GM20000 (cell line): Measurements from ENCODE around the gene PPM1M.

Experiments used
- DNase-seq: peaks from one replicate; pipeline ENCODE4 v3.0.0; 2012; ENCODE audit warnings: low spot score
- TF ChIP-seq, protein P1 (sequence below): IDR thresholded peaks from 2 replicates; pipeline ENCODE4 v1.5.1; 2012; ENCODE audit warnings: mild to moderate bottlenecking, control low read depth; ENCODE audit errors: extremely low read depth, missing control alignments

PPM1M gene

DNA sequence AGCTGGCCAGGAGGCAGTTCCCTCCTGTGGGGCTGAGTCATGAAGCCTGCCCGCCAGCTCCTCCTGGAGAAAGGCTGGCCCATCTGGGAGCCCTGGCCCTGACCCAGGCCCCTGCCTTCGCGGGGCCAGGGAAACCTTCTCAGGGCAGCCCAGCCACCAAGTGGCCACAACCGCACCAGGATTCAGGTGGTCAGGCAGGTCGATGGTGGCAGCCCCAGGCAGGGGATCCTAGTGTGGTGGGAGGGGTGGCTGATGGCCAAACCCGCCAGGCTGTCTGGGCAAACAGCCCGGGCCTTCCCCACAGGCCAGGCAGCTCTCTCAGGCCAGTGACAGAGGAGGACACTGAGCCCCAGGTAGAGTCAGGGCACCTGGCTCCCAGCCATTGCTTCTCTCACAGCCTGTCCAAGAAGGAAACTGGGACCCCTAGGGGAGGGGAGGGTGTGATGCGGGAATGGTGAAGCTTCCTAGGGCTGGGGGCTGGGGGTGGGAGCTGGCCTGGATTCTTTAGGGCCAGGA, 7.8 kb upstream of the PPM1M start:
- TF ChIP-seq, protein P1, sequence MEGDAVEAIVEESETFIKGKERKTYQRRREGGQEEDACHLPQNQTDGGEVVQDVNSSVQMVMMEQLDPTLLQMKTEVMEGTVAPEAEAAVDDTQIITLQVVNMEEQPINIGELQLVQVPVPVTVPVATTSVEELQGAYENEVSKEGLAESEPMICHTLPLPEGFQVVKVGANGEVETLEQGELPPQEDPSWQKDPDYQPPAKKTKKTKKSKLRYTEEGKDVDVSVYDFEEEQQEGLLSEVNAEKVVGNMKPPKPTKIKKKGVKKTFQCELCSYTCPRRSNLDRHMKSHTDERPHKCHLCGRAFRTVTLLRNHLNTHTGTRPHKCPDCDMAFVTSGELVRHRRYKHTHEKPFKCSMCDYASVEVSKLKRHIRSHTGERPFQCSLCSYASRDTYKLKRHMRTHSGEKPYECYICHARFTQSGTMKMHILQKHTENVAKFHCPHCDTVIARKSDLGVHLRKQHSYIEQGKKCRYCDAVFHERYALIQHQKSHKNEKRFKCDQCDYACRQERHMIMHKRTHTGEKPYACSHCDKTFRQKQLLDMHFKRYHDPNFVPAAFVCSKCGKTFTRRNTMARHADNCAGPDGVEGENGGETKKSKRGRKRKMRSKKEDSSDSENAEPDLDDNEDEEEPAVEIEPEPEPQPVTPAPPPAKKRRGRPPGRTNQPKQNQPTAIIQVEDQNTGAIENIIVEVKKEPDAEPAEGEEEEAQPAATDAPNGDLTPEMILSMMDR, result no peak
- DNase-seq, result no peak

DNA sequence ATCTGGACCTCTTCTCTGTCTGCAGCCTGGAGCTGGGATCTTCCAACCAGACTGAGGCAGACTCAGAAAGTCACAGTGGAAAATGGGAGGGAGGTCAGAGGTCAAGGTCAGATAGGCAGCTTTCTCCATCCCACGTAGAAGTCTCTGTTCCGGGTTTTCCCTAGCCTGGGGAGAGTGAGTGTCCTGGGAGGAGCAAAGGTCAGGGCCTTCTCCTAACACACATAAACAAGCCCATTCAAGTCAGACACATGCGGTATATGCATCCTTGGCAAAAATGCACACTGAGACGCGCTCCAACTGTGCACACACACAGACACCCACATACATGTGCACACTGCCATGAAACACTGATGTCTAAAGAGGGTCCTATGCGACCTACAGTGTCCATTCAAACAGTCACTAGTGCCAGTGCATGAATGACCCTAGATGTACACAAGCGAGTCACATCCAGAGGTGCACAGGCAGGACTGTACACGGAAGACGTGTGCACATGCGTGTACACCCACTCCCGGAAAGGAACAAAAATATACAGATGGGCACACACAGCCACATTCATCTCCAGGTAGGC, 7.3 kb upstream of the PPM1M start:
- TF ChIP-seq, protein P1, result no peak
- DNase-seq, result no peak

DNA sequence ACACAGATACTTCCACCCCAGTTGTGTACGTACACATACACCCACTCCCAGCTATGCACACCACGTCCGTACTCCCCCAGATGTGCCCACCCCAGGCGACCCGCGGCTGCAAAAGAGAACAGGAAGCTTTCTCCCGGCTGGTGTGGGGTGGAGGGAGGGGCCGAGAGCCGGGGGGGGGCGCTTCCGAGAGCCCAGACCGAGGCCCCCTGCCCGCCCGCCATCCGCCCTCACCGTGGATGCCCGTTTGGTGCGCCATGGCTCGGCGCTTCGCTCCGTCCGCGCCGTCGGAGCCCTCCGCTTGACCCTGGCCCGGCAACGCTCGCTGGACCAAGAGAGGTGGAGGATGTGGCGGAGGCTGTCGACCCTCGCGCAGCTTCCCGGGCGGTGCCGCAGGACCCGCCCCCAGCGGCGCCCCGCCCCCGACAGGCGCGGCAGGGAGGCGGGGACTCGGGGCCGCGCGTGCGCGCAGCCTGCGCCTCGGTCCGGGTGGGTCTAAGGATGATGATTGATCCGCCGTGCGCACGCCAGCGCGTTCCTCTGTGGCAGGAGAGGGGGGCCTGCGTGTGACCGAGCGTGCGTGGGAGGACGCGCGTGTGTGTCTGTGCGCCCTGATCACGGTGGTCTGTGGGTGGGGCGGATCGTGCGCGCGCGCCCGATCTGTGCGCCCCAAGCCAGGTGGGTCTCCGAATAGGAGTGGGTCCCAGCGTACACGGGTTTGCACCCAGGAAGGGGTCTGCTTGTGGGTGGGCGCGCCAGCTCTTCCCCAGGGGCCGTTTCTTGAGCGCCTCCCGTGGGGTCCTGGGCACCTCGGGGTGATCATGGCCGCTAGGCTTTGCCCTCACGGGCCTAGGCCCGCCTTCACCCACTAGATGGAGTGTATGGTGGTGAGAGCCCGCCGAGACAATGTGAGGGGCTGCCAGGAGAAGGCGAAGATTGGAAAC, 6.5 kb upstream of the PPM1M start, which contains the start of gene TWF2:
TSS of gene TWF2 (minus strand) at position 398 of the 941 bp plus-strand sequence. CDS start at position 256, 142 bp downstream.
- TF ChIP-seq, protein P1, result peak; percentile 17
- DNase-seq, result peak; percentile 99

DNA sequence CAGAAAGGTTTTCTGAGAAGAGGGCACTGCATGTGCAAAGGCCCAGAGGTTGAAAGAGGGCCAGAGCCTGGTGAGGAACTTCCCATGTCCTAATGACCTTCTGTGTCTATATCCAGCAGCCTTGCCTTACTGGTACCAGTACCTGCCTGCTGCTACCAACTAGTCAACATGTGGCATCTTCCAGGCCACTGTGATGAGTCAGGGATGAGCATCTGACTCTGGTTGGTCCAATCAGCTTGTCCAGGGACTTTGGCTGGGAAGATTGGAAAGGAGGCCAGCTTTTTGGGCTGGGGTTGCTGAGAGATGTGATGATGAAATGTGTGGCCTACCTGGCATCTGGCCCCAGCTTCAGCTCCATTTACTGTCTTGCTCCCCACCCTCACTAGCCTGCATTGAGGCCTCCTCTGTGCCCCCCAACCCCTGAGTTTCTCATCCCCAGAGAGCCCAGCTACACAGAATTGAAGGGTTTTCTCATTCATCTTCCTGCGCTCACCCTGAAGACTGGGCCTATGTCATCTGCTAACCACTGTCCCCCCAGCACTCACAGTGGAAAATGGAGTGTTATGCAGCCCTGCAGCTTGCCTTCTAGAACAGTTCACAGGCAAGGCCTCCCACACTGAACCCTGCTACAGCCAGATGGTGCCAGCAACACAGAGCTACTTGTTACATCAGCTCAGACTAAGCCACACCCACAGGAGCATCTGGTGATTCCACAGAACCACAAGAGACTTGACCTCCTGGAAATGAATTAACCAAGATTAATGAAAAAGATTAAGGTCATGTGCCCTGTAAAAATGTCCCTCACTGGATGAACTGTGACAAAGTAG, 5.3 kb upstream of the PPM1M start:
- TF ChIP-seq, protein P1, result no peak
- DNase-seq, result no peak

DNA sequence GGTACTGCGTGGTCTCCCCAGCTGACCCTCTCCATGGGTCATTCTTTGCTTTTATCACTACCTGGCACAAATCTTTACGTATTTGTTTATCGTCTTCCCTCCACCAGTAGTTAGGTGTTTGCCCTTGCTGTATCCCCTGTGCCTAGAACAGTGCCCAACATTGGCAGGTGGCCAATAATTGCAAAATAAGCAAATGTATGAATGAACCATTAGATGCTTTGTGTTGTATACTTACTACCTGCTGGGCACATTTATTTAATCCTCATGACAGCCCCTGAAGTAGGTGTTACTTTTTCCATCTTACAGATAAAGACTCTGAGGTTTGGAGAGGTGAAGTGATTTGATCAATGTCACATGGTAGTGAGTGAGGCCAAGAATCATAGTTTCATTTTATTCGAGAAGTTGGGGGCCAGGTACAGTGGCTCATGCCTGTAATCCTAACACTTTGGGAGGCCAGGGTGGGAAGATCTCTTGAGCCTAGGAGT, 4.6 kb upstream of the PPM1M start:
- no peak for DNase-seq
- TF ChIP-seq, protein P1, result no peak

DNA sequence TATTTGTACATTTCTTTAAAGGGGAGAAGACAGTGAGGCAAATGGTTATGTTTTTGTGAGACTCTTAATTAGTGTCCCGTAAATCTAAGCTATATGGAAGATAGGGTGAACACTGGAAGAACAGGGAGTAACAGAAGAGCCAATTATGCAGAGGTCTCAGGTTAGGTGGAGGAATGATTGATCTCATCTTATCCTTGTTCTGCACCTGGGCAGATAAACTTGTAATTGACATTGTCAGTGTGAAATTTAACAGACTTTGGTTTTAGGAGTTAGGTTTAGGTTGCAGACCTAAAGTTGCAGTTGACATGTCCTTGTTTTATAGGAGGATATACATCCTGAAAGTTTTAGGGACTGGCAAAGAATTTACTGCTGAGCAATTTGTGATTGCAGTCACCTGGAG, 3.5 kb upstream of the PPM1M start:
- TF ChIP-seq, protein P1, result no peak
- DNase-seq, result no peak
